Posterior vena cava (tissue), 2 donors: ENCODE data around the gene PTEN. TPM values are rescaled to one million over a fixed set of nuclear protein-coding genes. Genes with fewer than 3 reads are reported as not detected.
"Not testable (repeated sequence)": the region's sequence is repeated elsewhere in the genome, so short reads cannot be mapped to it uniquely, and the experiment has no call there.

Experiments
- DNase-seq: peaks from one replicate; pipeline ENCODE4 v3.0.0-alpha.2; 2020; ENCODE audit warnings: low spot score
- intact Hi-C, 2 donors: fragments of 100-400 bp; cut with DNase I; formaldehyde crosslinking; loops; one replicate each; pipeline versions ENCODE4 v1.14.1 to v1.14.2; 2022 to 2023
- total RNA-seq, 2 donors: library from RNA; stranded (reverse); fragmentation: NEBNext Ultra II Directional; extraction: Animal tissue kit (Norgen Biotek cat#: 25700); gene quantifications; one replicate each; pipeline ENCODE4 v1.2.1, GENCODE V29; 2021
- donor health status: DM: yes; HTN: yes; CAD: no.
- donor health status: DM: yes; HTN: yes; CAD: no.

Gene PTEN
- total RNA-seq, 2 donors from 2014 or later = 92.2 to 144 TPM

DNA sequence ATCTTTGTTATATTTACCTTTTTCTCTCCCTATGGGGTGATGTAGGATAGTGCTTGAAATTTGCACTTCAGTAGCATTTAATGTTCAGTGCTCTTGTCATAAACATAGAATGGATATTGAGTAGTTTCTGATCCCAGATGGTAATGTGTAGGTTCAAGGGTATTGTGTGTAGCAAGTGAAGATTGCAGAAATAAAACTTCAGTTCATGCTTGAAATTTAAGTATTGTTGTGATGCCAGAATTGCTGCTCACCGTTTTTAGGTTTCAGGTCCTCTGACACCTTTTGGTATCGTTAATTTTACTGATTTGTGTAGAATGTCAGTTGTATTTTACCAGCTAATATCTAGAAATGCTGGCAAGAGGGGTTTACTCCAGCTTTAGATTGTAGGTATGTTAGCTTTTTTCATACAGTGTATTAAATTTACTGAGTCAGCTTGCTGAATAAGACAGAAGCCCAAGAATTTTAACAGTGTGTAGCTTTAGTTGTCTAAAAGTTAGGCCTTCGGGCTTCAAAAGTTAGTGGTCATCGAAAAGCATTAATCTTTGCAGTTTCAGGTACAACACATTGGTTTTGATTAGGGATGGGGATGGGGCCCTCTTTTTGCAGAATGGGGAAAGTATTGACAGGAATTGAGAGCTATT is 1.9 kb downstream of the PTEN start:
- intact Hi-C loops = loop anchor here in 1 of 2 donors (10.0 kb wide), 2 partner anchors 379 to 689 kb away; no protein-coding TSS in a partner anchor
- no peak for DNase-seq

DNA sequence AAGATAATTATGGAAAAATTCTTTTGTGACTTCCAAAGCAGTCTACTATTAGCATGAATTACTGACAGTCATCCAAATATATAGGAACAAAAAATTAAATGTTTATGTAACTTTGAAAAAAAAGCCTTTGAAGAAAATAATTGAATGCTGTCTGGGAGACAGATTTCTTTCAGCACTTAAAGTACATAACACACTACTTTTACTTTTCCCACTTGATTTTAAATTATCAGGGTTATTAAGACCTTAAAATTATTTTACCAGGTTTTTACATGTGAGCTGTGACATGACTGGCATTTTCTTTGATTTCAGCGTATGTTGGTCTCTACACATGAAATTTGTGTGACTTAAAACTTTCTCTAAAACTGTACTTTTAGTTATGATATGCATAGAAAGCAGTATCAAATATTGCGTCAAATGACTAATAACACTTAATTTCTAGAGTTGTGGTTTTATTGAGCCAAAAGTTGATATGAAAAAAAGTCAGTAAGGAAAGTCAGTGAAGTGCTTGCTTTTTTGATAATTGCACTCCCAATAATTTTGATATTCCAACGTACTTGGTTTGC is 3.1 kb downstream of the PTEN start:
- intact Hi-C loops = loop anchor here in 1 of 2 donors (10.0 kb wide), 2 partner anchors 378 to 688 kb away; no protein-coding TSS in a partner anchor
- no peak for DNase-seq

DNA sequence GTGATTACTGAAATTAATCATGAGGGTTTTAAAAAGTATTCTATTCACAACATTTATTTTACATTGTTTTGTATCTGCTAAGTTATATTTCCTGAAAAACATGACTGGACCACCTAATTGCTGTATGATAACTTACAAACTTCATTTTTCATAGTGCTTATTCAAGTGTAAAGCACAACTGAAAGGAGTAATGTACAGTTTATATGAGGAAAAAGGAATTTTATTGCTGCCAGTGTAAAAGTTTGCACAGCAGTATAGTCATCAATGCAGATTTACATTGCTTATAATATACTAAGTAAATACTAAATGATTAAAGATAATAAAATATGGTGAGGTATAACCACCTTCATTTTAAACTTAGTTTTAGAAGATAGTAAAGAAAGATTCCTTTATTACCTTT is 4.0 kb downstream of the PTEN start:
- intact Hi-C loops = loop anchor here in 1 of 2 donors (10.0 kb wide), 2 partner anchors 377 to 687 kb away; no protein-coding TSS in a partner anchor

DNA sequence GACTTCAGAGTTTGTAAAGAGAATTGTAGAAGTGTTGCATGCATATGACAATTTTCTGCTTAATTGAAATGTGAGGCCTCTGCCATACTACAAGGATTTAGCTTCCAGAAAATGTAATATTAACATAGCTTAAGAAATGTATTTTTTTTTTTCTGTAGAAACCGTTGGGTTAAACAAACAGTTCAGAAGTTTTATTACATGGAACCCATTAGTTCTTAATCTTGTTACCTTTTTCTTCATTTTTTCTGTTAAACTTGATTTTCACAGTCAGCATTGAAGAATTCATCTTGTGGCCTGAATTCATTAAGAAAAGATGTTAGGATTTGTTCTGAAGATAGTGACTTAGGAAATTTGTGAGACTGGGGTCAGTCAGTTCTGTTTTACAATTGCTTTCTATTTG is 4.9 kb downstream of the PTEN start:
- intact Hi-C loops = loop anchor here in 1 of 2 donors (10.0 kb wide), 2 partner anchors 377 to 687 kb away; no protein-coding TSS in a partner anchor

More for the DNA sequence above, 4.0 kb downstream of the PTEN start:
- DNase-seq = no peak

DNA sequence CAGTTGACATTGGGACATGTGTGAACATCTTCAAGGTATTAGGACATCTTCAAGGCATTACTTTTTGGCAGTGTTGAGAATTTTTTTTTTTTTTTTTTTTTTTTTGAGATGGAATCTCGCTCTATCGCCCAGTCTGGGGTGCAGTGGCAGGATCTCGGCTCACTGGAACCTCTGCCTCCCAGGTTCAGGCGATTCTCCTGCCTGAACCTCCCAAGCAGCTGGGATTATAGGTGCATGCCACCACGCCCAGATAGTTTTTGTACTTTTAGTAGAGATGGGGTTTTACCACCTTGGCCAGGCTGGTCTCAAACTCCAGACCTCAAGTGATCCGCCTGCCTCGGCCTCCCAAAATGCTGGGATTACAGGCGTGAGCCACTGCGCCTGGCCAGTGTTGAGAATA is 5.7 kb downstream of the PTEN start:
- intact Hi-C loops = loop anchor here in 1 of 2 donors (10.0 kb wide), 2 partner anchors 376 to 686 kb away; no protein-coding TSS in a partner anchor
- not testable (repeated sequence) for DNase-seq

More for the DNA sequence above, 4.9 kb downstream of the PTEN start:
- no peak for DNase-seq

DNA sequence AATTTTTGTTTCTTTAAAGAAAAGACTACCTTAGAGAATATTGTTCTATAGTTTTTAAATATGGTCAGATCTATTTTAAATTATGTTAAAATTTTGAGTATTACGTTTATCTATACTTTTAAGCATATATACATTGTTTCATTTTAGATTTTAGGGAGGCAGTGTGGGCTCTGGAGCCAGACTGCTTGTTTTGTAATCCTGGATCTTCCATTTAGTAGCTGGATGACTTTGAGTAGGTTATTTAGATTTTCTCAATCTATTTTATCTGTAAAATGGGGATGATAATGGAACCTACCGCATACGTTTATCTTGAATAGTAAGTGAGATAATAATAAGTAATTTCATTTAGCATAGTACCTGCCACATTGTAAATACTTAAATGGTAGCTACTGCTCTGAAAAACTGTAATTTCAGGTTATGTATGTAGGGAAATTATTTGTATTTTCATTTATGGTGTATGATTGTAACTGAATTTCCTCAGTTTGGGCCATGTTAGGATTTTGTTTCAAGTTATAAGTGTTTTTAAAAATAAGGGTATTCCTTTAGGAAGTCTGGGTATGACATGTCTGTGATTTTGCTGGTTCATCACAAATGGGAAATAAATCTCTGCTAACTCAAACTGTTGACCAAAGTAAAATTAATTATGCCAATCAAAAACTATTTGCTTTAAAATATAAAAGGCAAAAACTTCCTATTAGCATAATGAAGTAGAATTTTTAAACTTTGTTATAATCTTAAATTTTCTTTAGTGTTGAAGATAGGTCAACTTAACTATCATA is 6.5 kb downstream of the PTEN start:
- DNase-seq = no peak
- intact Hi-C loops = loop anchor here in 1 of 2 donors (10.0 kb wide), 2 partner anchors 375 to 685 kb away; no protein-coding TSS in a partner anchor

DNA sequence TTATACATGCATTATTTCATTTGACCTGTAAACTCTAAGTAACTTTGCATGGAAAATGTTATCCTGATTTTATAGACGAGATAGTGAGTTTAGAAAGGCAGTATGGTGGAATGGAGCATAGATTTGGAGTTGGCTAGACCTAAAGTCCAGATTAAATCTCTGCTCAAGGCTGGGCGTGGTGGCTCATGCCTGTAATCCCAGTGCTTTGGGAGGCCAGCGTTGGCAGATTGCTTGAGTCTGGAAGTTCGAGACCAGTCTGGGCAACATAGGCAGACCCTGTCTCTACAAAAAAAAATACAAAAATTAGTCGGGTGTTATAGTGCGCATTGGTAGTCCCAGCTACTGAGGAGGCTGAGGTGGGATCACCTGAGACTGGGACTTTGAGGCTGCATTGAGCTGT is 9.4 kb downstream of the PTEN start:
- intact Hi-C loops = no loop called here

DNA sequence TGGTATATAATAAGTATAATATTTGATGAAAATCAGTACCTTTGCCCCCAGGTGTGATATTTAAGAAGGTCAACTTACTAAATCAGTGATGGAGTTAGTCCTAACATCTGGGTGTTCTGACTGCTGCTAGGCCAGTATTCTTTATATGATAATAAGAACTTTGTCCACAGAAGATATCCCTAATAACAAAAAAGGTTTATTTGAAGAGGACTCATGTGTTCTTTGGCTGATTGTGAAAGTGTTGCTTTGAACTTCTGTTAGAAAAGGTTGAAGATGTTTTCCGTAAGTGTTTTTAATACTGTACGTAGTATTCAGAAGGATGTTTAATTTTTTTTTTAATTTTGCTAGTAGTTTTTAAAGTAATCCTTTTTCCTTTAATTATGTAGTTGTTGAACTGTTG is 10.2 kb downstream of the PTEN start:
- DNase-seq = no peak
- intact Hi-C loops = no loop called here

More for the DNA sequence above, 9.4 kb downstream of the PTEN start:
- no peak for DNase-seq

DNA sequence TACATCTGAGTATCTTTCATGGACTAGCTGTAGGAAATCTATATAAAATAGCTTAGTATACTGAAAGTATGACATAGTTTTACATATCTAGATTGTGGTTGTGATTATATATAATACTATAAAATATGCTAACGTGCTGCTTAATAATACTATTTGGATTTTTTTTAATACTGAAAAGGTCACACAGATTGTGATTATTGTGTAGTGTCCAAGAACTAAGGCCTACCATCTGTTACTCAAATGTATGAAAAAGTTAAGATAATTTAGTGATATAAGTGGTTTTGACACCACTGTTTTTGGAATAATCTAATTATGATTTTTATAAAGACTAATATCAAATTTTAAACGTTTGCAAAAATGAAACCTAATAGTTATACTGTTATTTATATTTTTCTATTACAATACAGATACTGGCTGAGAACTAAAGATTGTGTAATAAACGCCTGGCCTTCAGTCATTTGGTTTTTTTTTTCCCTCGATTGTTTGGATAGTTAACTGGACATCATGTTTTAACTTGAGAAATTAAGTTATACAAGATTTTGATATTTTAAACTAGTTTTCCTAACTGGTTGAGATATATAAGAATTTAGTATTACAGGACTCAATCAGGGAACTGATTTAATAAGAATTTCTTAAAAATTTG is 12.6 kb downstream of the PTEN start:
- intact Hi-C loops = no loop called here

DNA sequence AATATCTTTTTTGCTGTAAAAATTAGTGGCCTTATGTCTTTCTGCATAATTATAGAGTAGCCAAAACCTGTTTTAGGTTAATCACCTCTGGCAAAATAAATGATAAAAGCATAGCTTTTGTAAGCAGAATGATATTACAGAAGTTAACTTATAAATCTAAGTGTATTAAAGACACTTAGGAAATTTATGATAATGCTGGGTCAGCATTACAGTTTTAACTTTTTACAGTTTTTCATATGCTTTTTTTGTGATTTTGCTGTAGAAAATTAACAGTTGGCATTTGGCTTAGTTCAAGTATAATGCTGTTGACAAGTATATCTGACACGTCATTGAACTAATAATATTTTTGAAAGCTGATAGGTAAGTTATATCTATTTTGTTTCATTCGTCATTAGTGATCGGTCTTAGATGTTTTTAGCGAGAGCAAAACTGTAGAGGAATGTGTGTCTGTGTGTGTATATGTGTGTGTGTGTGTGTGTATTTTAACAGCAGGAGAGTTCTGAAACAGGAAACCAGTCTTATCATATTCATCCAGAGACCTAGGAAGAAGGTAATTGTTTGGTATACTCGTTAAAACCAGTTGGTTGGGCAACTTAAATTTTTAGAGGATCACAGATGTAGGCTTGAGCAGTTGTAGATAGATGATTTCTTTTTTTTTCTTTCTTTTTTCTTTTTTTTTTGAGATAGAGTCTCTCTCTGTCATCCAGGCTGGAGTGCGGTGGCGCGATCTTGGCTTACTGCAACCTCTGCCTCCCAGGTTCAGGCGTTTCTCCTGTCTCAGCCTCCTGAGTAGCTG is 15.4 kb downstream of the PTEN start:
- intact Hi-C loops = no loop called here
- DNase-seq = no peak

More for the DNA sequence above, 12.6 kb downstream of the PTEN start:
- no peak for DNase-seq

DNA sequence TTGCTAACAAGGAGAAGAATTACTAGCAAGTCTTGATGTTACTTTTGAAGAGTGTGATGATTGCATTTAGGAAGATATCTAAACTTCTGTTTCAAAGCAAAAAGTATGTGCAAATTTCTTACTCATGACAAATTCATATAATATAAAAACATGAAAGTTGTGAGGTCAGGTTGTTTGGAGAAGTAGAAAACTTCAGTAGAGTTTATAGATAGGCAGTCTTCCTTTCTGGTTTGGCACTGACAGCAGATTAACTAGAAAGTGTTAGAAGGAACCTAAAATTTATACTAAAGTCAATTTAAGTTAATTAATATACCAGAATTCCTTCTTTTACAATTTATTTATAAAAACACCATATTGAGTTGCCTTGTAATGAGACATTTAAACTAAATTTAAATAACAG is 16.9 kb downstream of the PTEN start:
- no peak for DNase-seq
- intact Hi-C loops = no loop called here

DNA sequence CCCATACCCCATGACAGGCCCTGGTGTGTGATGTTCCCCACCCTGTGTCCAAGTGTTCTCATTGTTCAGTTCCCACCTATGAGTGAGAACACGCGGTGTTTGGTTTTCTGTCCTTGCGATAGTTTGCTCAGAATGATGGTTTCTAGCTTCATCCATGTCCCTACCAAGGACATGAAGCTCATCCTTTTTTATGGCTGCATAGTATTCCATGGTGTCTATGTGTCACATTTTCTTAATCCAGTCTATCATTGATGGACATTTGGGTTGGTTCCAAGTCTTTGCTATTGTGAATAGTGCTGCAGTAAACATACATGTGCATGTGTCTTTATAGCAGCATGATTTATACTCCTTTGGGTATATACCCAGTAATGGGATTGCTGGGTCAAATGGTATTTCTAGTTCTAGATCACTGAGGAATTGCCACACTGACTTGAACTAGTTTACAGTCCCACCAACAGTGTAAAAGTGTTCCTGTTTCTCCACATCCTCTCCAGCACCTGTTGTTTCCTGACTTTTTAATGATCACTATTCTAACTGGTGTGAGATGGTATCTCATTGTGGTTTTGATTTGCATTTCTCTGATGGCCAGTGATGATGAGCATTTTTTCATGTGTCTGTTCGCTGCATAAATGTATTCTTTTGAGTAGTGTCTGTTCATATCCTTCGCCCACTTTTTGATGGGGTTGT is 18.1 kb downstream of the PTEN start:
- DNase-seq, intact Hi-C loops: not testable (repeated sequence)

DNA sequence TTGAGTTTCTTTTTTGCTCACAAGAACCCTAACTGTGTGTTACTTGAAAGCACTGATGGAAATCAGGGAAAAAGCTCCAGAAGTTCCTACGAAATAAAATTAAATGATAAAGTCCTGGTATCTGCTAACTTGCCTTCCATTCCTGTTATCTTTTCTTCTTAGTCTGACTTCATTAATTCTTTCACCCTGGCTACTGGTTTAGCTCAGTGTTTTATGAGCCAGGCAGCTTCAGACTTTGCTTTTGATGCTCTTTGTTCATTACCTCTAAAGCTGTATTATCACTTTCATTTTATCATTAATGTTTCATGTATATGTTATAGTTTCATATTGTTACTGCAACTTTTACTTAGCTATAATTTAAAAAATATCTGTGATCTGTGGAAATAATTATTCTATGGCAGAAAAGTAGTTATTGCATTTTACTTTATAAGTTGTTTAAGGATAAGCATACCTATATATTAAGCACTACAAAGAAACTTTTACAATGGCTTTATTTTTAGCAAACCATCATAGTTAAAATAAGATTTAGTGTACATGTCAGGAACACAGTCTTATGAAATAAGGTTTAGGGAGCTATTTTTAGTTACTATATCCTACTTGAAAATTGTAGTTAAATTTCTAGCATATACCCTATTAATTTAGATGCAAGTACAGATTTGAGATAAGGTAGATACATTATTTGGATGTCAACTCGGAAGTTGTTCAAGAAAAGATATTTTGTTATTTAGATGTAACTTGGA is 19.3 kb downstream of the PTEN start:
- intact Hi-C loops = no loop called here
- DNase-seq = no peak

DNA sequence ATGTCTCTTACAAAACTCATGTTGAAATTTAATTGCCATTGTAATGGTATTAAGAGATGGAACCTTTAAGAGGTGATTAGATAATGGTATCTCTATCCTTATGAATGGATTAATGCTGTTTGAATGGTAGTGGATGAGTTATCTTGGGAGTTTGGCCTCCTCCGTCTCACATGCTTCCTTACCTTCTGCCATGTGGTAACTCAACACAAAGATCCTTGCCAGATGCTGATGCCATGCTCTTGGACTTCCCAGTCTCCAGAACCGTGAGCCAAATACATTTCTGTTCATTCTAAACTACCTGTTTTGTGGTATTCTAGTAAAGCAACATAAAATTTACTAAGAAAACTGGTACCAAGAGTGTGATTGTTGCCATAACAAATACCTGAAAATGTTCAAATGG is 23.2 kb downstream of the PTEN start:
- intact Hi-C loops = no loop called here
- no peak for DNase-seq

DNA sequence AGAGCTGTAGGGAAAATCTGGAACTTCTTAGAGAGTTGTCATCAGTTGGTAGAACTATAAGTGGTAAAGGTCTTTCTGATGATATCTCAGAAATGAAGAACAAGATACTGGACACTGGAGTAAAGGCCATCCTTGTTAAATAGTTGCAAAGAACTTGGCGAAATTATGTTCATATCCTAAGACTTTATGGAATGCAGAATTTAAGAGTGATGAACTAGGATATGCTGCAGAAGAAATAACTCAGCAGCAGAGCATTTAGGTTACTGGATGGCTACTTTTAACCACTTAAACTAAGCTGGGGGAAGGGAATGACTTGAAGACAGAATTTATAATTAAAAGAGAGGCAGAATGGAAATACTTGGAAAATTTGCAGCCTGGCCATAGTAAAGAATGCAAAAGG is 23.7 kb downstream of the PTEN start:
- no peak for DNase-seq
- intact Hi-C loops = no loop called here

DNA sequence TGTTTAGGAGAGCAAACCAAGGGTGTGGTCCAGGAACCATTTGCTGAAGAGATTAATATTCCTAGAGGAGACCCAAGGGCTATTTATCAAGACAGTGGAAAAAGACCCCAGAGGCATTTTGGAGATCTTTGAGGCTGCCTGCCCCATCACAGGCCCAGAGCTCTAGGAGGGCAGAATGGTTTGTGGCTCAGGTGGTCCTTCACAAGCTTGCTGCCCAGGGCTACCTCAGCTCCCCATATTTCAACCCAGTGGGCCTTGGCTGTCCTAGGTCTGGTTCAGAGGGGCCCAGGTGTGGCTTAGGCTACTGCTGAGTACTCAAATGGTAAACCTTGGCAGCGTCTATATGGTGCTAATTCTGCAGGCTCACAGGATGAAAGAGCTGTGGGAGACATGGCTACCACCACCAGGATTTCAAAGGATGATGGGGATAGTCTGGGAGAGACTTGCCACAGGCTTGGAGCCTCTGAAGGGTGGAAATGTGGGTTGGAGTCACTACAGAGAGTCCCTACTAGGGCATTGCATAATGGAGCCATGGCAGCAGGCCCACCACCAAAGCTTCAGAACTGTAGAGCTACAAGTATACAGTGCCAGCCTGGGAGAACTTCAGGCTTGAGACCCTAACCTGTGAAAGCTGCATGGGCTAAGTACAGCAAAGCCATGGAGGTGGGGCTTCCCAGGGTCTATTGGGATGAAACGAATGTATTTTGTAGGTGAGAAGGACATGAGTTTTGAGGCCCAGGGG is 24.3 kb downstream of the PTEN start:
- intact Hi-C loops = no loop called here
- DNase-seq = no peak

DNA sequence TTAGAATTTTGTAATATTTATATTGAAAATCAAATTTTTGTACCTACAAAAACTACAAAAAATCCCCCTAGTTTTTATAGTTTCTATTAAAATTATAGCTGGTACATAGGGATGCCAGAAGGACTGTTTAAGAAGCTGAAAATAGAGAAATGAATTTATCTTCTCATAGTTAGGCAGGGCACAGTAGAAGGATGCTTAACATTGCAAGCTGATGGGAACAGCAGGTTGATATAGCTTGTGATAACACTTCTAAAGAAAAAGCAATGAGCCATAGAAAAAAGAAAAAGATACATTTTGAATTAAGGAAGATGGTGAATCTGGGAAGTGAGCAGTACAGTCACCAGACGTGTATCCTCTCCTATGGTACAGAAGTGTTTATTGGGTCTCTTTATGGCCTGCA is 32.0 kb downstream of the PTEN start:
- no peak for DNase-seq
- intact Hi-C loops = no loop called here
